K562 (cell line): ENCODE measurements around the gene DYNLT4. TPM values are rescaled to one million over a fixed set of nuclear protein-coding genes. Genes with fewer than 3 reads are reported as not detected.

Experiments used
- ATF4 ChIP-seq: fragments of 450-650 bp; formaldehyde crosslinking; IDR thresholded peaks from 2 replicates; pipeline ENCODE4 v1.4.0; 2022; ENCODE audit warnings: mild to moderate bottlenecking, moderate library complexity
- BCLAF1 ChIP-seq, 2 experiments: fragments of 450-650 bp in 1 of 2; IDR thresholded peaks; 2 replicates each; pipeline ENCODE4 v1.6.1; 2011 to 2017; ENCODE audit warnings: low read depth in 2 of 2, antibody characterized with exemption in 1 of 2, borderline replicate concordance in 1 of 2, low read length in 1 of 2, mild to moderate bottlenecking in 1 of 2, mixed read lengths in 1 of 2; ENCODE audit not compliant: control insufficient read depth in 1 of 2
- HMBOX1 ChIP-seq: sonication (generic); IDR thresholded peaks from 2 replicates; pipeline ENCODE4 v1.6.1; 2016
- ILK ChIP-seq: fragments of 450-650 bp; IDR thresholded peaks from 2 replicates; pipeline ENCODE4 v1.6.1; 2016; ENCODE audit warnings: missing genetic modification characterization, low read depth, mild to moderate bottlenecking, missing compliant biosample characterization, moderate library complexity, borderline replicate concordance
- MTA1 ChIP-seq: fragments of 450-650 bp; IDR thresholded peaks from 2 replicates; pipeline ENCODE4 v1.6.1; 2017; ENCODE audit warnings: borderline replicate concordance
- MYNN ChIP-seq, 2 experiments: sonication (generic); formaldehyde crosslinking in 1 of 2; IDR thresholded peaks; 2 replicates each; pipeline versions ENCODE4 v1.5.0 to v1.6.1; 2016 to 2020; ENCODE audit warnings: antibody characterized with exemption in 1 of 2, missing genetic modification reagents in 1 of 2
- POLR2G ChIP-seq: fragments of 200-400 bp; formaldehyde crosslinking; IDR thresholded peaks from 2 replicates; pipeline ENCODE4 v1.6.1; 2017; ENCODE audit warnings: low read depth, mild to moderate bottlenecking, antibody characterized with exemption, low read length, moderate library complexity
- PRDM10 ChIP-seq: fragments of 450-650 bp; IDR thresholded peaks from 2 replicates; pipeline ENCODE4 v1.6.1; 2018; ENCODE audit not compliant: partially characterized antibody
- SMARCB1 ChIP-seq: IDR thresholded peaks from 2 replicates; pipeline ENCODE4 v1.6.1; 2011; ENCODE audit warnings: improper control_type of control experiment, low read depth; ENCODE audit not compliant: insufficient read length
- STAT5A ChIP-seq: IDR thresholded peaks from 2 replicates; pipeline ENCODE4 v1.6.1; 2012; ENCODE audit warnings: low read length, inconsistent platforms, borderline replicate concordance
- TSHZ1 ChIP-seq: fragments of 250-450 bp; sonication (Bioruptor Pico); IDR thresholded peaks from 2 replicates; pipeline ENCODE4 v1.4.0; 2020; ENCODE audit warnings: mild to moderate bottlenecking, moderate library complexity
- ZNF311 ChIP-seq: fragments of 250-450 bp; sonication (Bioruptor Pico); IDR thresholded peaks from 2 replicates; pipeline ENCODE4 v1.4.0; 2020; ENCODE audit warnings: mild to moderate bottlenecking, moderate library complexity
- ZSCAN32 ChIP-seq: fragments of 450-650 bp; formaldehyde crosslinking; IDR thresholded peaks from 2 replicates; pipeline ENCODE4 v1.4.0; 2020; ENCODE audit warnings: mild to moderate bottlenecking, moderate library complexity
- polyA plus RNA-seq, 8 experiments: library from polyadenylated mRNA; depleted of rRNA in 4 of 8; stranded (reverse) in 5 of 8; unstranded in 3 of 8; fragments of >200 nt; fragmentation: Nextera tagmentation in 2 of 8; fragmentation: Illumina TruSeq in 1 of 8; extraction: Ambion mirVana in 2 of 8; extraction: Trizol in 1 of 8; gene quantifications; 2 replicates each; pipeline versions ENCODE4 v1.2.1 to v1.2.3, GENCODE V29; 2011 to 2014; ENCODE audit warnings: inconsistent platforms in 1 of 8, missing spikeins in 1 of 8
- total RNA-seq, 7 experiments: library from RNA; depleted of rRNA in 6 of 7; stranded (reverse); fragments of >200 nt in 6 of 7; fragmentation: Illumina TruSeq in 2 of 7; extraction: Trizol in 2 of 7; gene quantifications; 2 replicates each; pipeline versions ENCODE4 v1.2.1 to v1.2.3, GENCODE V29; 2011 to 2021; ENCODE audit warnings: low replicate concordance in 1 of 7

Gene DYNLT4
- total and polyA plus RNA-seq, 9 of the 15 experiments (the other 6 are each of a cell fraction or from before 2014, with no cell fraction given), result 0.29 to 0.73 TPM; not detected in 7

GRCh38 chr1:44790968-44791801 lies 16.0 kb downstream of the DYNLT4 start (continued):
- TF ChIP-seq PRDM10, result no peak
- 0 out of 2 replicates have a peak, but pooled peaks have one; percentile 23 for TF ChIP-seq HMBOX1
- TF ChIP-seq SMARCB1, result no peak
- TF ChIP-seq MTA1, result no peak
- TF ChIP-seq STAT5A, result no peak
- TF ChIP-seq TSHZ1, result no peak
- no peak for TF ChIP-seq ZNF311 (CRISPR knock-in tag)
- no peak for TF ChIP-seq ZSCAN32 (CRISPR knock-in tag)
- TF ChIP-seq ATF4, result no peak
- no peak for TF ChIP-seq BCLAF1 (IDR thresholded peaks at IDR 0.05; ENCODE audit: borderline replicate concordance in 1 of 2, control insufficient read depth in 1 of 2, low read depth in 2 of 2, low read length in 1 of 2)
- TF ChIP-seq POLR2G, result no peak
- peak; percentile 61; the same call in 1 of the 2 replicates for TF ChIP-seq MYNN (IDR thresholded peaks at IDR 0.05)
- no peak for TF ChIP-seq MYNN (CRISPR knock-in tag; IDR thresholded peaks at IDR 0.05)
- no peak for TF ChIP-seq ILK (tag)
